Upper lobe of left lung (tissue), 4 donors: ENCODE results near the gene WASHC4.

ENCODE experiments used
- CTCF ChIP-seq, 6 experiments: fragments of 450-650 bp in 4 of 6; fragments of 200-600 bp in 2 of 6; sonication (generic) in 2 of 6; IDR thresholded peaks; one replicate each; pipeline ENCODE4 v1.5.1; 2016 to 2019; ENCODE audit warnings: antibody characterized with exemption in 6 of 6
- EP300 ChIP-seq, 4 donors: sonication (generic); formaldehyde crosslinking; IDR thresholded peaks; one replicate each; pipeline ENCODE4 v1.5.1; 2017; ENCODE audit warnings: antibody characterized with exemption in 4 of 4, control low read depth in 2 of 4
- POLR2A ChIP-seq, 4 donors: fragments of 450-650 bp; IDR thresholded peaks; one replicate each; pipeline ENCODE4 v1.5.1; 2016 to 2017; ENCODE audit warnings: antibody characterized with exemption in 4 of 4, mild to moderate bottlenecking in 2 of 4
- POLR2AphosphoS5 ChIP-seq, 2 donors: sonication (generic); formaldehyde crosslinking; IDR thresholded peaks; one replicate each; pipeline ENCODE4 v1.5.1; 2017; ENCODE audit warnings: antibody characterized with exemption in 2 of 2

DNA sequence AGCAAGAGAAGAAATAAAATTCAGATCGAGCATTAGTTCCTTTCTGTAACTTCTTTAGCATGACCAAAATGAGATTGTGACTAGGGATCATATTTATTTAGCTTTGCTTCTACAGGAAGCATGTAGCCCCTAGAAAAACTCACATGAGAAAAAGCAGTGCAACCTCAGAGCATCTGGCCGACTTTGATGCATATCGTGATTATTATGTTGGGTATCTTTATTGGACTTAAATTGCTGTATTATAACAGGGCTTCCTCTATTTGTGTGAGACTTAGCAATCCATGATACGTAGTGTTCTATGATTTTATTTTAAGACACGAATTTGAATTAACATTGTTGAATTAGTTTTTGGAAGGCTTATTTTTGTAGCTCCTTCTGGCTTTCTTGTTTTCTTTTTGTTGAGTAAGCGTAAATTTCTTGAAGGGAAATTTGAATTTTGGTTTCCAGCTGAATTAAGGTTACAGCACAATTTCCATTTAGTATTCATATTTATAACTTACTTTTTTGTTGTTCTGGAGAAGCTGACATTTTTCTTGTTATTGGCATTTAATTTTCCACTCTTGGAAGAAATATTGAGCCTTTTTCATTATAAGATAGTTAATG is 33.9 kb downstream of the WASHC4 start:
- TF ChIP-seq CTCF (IDR thresholded peaks at IDR 0.05) (no peak), POLR2A (IDR thresholded peaks at IDR 0.05) (no peak), EP300 (IDR thresholded peaks at IDR 0.05) (no peak), POLR2AphosphoS5 (IDR thresholded peaks at IDR 0.05) (no peak)
